K562 (cell line): Measurements from ENCODE around the gene NBEAL2. TPM values are rescaled to one million over a fixed set of nuclear protein-coding genes. Genes with fewer than 3 reads are reported as not detected.

Experiments
- ATAC-seq: fragments of 200-7000 bp; cut with Tn5 transposase; 3 replicates; pipeline ENCODE4 v1.9.1; 2020; ENCODE audit warnings: moderate library complexity
- BruUV-seq: library from RNA; stranded (reverse); fragments of 400-500 nt; replicated peaks from 2 replicates; lab custom pipeline; 2021; lab: Mats Ljungman, UMichigan
- CTCF ChIA-PET: fragments of 300-600 bp; formaldehyde crosslinking; extraction: SDS; loops from one replicate; lab custom pipeline; 2021; ENCODE audit warnings: low intra/inter-chr PET ratio; lab: Yijun Ruan, JAX
- POLR2A ChIA-PET: fragments of 300-600, 350-650 bp; sonication (Branson Sonifier 250); formaldehyde crosslinking; extraction: SDS; loops from one replicate; lab custom pipeline; 2021; ENCODE audit warnings: antibody characterized with exemption, inconsistent platforms; lab: Yijun Ruan, JAX
- DNase-seq, 4 experiments: peaks; one replicate each; pipeline versions ENCODE4 v3.0.0 to v3.0.0-alpha.2; 2011 to 2018; ENCODE audit warnings: low spot score in 3 of 4, mixed read lengths in 3 of 4; ENCODE audit errors: extremely low read depth in 1 of 4
- FAIRE-seq: peaks from 2 replicates; lab custom pipeline; 2011; peaks lifted over from hg19 to GRCh38; lab: Jason Lieb, UNC
- H2AFZ ChIP-seq: 2 replicates; pipeline ENCODE4 v1.6.0; 2011; ENCODE audit warnings: low read depth, low read length, control low read depth, inconsistent platforms
- H3K27ac ChIP-seq: fragments of 200-600 bp; 3 replicates; pipeline ENCODE4 v1.8.0; 2011; ENCODE audit warnings: low read depth, mild to moderate bottlenecking, control low read depth, inconsistent platforms, low read length, moderate library complexity, mixed read lengths; ENCODE audit errors: extremely low read depth
- H3K27me3 ChIP-seq, 2 experiments: fragments of 300-600 bp in 1 of 2; 2 replicates in 1 of 2; 3 replicates in 1 of 2; pipeline versions ENCODE4 v1.6.0 to v1.8.0; 2011; ENCODE audit warnings: inconsistent platforms in 2 of 2, low read length in 2 of 2, mild to moderate bottlenecking in 1 of 2, mixed read lengths in 1 of 2, moderate library complexity in 1 of 2; ENCODE audit not compliant: control insufficient read depth in 2 of 2, insufficient read depth in 2 of 2
- H3K36me3 ChIP-seq: fragments of 300-600 bp; 3 replicates; pipeline ENCODE4 v1.8.0; 2011; ENCODE audit warnings: mild to moderate bottlenecking, low read length, inconsistent platforms; ENCODE audit not compliant: control insufficient read depth, insufficient read depth
- H3K4me1 ChIP-seq, 2 experiments: fragments of 200-600 bp in 1 of 2; replicated peaks in 1 of 2; 2 replicates in 1 of 2; 3 replicates in 1 of 2; pipeline versions ENCODE4 v1.5.1 to v1.8.0; 2011; ENCODE audit warnings: inconsistent platforms in 2 of 2, low read length in 2 of 2, mild to moderate bottlenecking in 1 of 2, mixed read lengths in 1 of 2, moderate library complexity in 1 of 2; ENCODE audit not compliant: control insufficient read depth in 2 of 2, insufficient read depth in 2 of 2
- H3K4me2 ChIP-seq: 2 replicates; pipeline ENCODE4 v1.6.1; 2011; ENCODE audit warnings: low read length, control low read depth, inconsistent platforms, mixed read lengths; ENCODE audit not compliant: insufficient read depth
- H3K4me3 ChIP-seq: fragments of 200-600 bp; sonication (generic), shearing (Covaris generic); 2 replicates; pipeline ENCODE4 v1.5.1; 2016; ENCODE audit warnings: control low read depth, inconsistent platforms
- H3K79me2 ChIP-seq: fragments of 200-600 bp; 3 replicates; pipeline ENCODE4 v1.8.0; 2011; ENCODE audit warnings: low read length, inconsistent platforms; ENCODE audit not compliant: control insufficient read depth, insufficient read depth
- H3K9ac ChIP-seq, 2 experiments: 2 replicates each; pipeline versions ENCODE4 v1.6.0 to v1.6.1; 2011; ENCODE audit warnings: low read depth in 2 of 2, low read length in 2 of 2, control low read depth in 1 of 2, inconsistent platforms in 1 of 2, mild to moderate bottlenecking in 1 of 2, mixed read lengths in 1 of 2; ENCODE audit not compliant: insufficient read depth in 1 of 2
- H3K9me1 ChIP-seq: one replicate; pipeline ENCODE4 v1.6.0; 2011; ENCODE audit warnings: inconsistent platforms, mild to moderate bottlenecking, low read length, moderate library complexity; ENCODE audit not compliant: control insufficient read depth, insufficient read depth
- H3K9me3 ChIP-seq: replicated peaks from 2 replicates; pipeline ENCODE4 v1.5.1; 2011; ENCODE audit warnings: low read depth, low read length, inconsistent platforms; ENCODE audit not compliant: control insufficient read depth, insufficient read depth
- H4K20me1 ChIP-seq: replicated peaks from 2 replicates; pipeline ENCODE4 v1.6.1; 2011; ENCODE audit warnings: low read length, inconsistent platforms, mixed read lengths; ENCODE audit not compliant: control insufficient read depth, insufficient read depth
- EGR1 ChIP-seq: fragments of 450-650 bp; conservative IDR thresholded peaks from 2 replicates; pipeline ENCODE4 v1.6.1; 2017; ENCODE audit warnings: mild to moderate bottlenecking
- FOSL1 ChIP-seq: fragments of 200-800 bp; sonication (Bioruptor generic); conservative IDR thresholded peaks from 2 replicates; pipeline ENCODE4 v1.6.1; 2016; ENCODE audit warnings: missing genetic modification characterization, missing compliant biosample characterization
- GATAD2B ChIP-seq: fragments of 450-650 bp; IDR thresholded peaks from 2 replicates; pipeline ENCODE4 v1.6.1; 2017; ENCODE audit warnings: mild to moderate bottlenecking, borderline replicate concordance
- NR2C1 ChIP-seq, 2 experiments: fragments of 450-650 bp; IDR thresholded peaks; 2 replicates each; pipeline ENCODE4 v1.6.1; 2017; ENCODE audit warnings: mild to moderate bottlenecking in 2 of 2, antibody characterized with exemption in 1 of 2, inconsistent platforms in 1 of 2, missing compliant biosample characterization in 1 of 2, missing genetic modification characterization in 1 of 2
- POLR2A ChIP-seq: fragments of 450-650 bp; conservative IDR thresholded peaks from 2 replicates; pipeline ENCODE4 v1.6.1; 2016
- POLR2G ChIP-seq: fragments of 200-400 bp; formaldehyde crosslinking; IDR thresholded peaks from 2 replicates; pipeline ENCODE4 v1.6.1; 2017; ENCODE audit warnings: low read depth, mild to moderate bottlenecking, antibody characterized with exemption, low read length, moderate library complexity
- PRMT5 ChIP-seq: sonication (generic); formaldehyde crosslinking; IDR thresholded peaks from 2 replicates; pipeline ENCODE4 v1.5.0; 2020; ENCODE audit warnings: missing genetic modification reagents
- RCOR1 ChIP-seq, 2 experiments: IDR thresholded peaks; 2 replicates each; pipeline ENCODE4 v1.6.1; 2012; ENCODE audit warnings: low read depth in 2 of 2, low read length in 2 of 2, borderline replicate concordance in 1 of 2, improper control_type of control experiment in 1 of 2
- SIN3B ChIP-seq: fragments of 450-650 bp; IDR thresholded peaks from 2 replicates; pipeline ENCODE4 v1.6.1; 2017; ENCODE audit warnings: low read depth, mild to moderate bottlenecking, moderate library complexity
- SNAPC5 ChIP-seq: fragments of 250-450 bp; sonication (Bioruptor Pico); IDR thresholded peaks from 2 replicates; pipeline ENCODE4 v1.8.0; 2021; ENCODE audit warnings: moderate library complexity, mild to moderate bottlenecking, inconsistent platforms
- ZBTB26 ChIP-seq: fragments of 450-650 bp; formaldehyde crosslinking; IDR thresholded peaks from 2 replicates; pipeline ENCODE4 v1.4.0; 2022; ENCODE audit warnings: missing genetic modification characterization
- ZNF311 ChIP-seq: fragments of 250-450 bp; sonication (Bioruptor Pico); IDR thresholded peaks from 2 replicates; pipeline ENCODE4 v1.4.0; 2020; ENCODE audit warnings: mild to moderate bottlenecking, moderate library complexity
- ZNF408 ChIP-seq: fragments of 250-450 bp; sonication (Bioruptor Pico); IDR thresholded peaks from 2 replicates; pipeline ENCODE4 v1.4.0; 2020; ENCODE audit warnings: low read depth, mild to moderate bottlenecking, moderate library complexity
- WGBS: fragments of 100-300 bp; shearing (Covaris generic); methylation state at CpG from one replicate; pipeline ENCODE4 v1.1.6; 2016; ENCODE audit warnings: low coverage, mixed read lengths; ENCODE audit not compliant: insufficient coverage; ENCODE audit errors: missing lambda C conversion rate; 5-methylcytosine and 5-hydroxymethylcytosine counted together
- in situ Hi-C: fragments of 300-500 bp; cut with MboI; formaldehyde crosslinking; loops from 4 replicates; pipeline ENCODE4 v1.15.0; 2018; ENCODE audit warnings: inconsistent platforms, mixed read lengths
- intact Hi-C: fragments of 100-400 bp; cut with micrococcal nuclease; formaldehyde crosslinking; loops from 2 replicates; pipeline ENCODE4 v1.14.2; 2022
- polyA plus RNA-seq, 8 experiments: library from polyadenylated mRNA; depleted of rRNA in 4 of 8; stranded (reverse) in 5 of 8; unstranded in 3 of 8; fragments of >200 nt; fragmentation: Nextera tagmentation in 2 of 8; fragmentation: Illumina TruSeq in 1 of 8; extraction: Ambion mirVana in 2 of 8; extraction: Trizol in 1 of 8; gene quantifications; 2 replicates each; pipeline versions ENCODE4 v1.2.1 to v1.2.3, GENCODE V29; 2011 to 2014; ENCODE audit warnings: inconsistent platforms in 1 of 8, missing spikeins in 1 of 8
- total RNA-seq, 7 experiments: library from RNA; depleted of rRNA in 6 of 7; stranded (reverse); fragments of >200 nt in 6 of 7; fragmentation: Illumina TruSeq in 2 of 7; extraction: Trizol in 2 of 7; gene quantifications; 2 replicates each; pipeline versions ENCODE4 v1.2.1 to v1.2.3, GENCODE V29; 2011 to 2021; ENCODE audit warnings: low replicate concordance in 1 of 7

NBEAL2 gene
- total and polyA plus RNA-seq, 9 of the 15 experiments (the other 6 are each of a cell fraction or from before 2014, with no cell fraction given) = 0.06 to 114 (median 29.6) TPM

DNA sequence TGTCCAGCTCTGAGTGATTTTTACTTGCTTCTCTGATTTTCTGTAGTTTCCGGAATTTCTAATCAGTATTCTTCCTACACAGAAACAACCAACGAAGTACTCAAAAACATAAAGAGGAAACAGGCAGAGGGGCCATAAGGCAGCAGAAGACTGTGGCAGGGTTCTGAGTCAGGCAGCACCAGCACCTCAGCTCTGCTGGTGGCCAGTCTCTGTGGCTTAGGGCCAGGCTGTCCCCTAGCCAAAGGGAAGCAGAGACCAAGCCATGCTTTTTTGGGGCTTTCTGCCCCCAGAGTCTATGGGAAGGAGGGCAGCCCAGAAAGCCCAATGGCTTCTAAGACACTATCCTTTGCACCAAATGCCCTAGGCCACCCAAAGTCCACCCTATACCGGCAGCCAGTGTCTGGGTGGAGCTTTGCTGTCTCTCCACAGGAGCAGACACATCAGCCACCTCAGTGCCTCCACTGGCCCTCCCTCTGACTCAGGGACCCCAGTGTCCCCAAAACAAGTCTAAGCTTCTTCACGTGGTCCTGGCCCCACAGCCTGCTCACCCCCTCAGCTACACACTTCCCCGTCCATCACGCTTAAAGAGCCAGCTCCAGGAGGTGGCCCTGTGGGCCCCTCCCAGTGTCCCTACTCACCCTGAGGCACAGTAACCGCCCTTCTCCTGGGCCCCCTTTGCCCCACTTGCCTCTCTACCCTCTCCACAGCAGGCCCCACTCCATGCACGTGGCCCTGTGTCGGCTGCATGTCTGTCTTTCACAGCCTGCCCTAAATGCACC lies 49.1 kb upstream of the NBEAL2 start:
- Histone ChIP-seq H3K9ac (peak overlapping the region in 1 of 2 experiments; percentile 36; a peak in 2 of 4 replicates), H3K4me1 (peaks cover 22 to 30% of the 10 kb centered on the region in 2 experiments), H2AFZ (no peak overlapping the region), H3K4me3 (no peak overlapping the region), H4K20me1 (peaks cover 22% of the 10 kb centered on the region), H3K9me3 (no peaks in the 10 kb centered on the region), H3K27ac (no peak overlapping the region), H3K27me3 (no peaks in the 10 kb centered on the region), H3K36me3 (peaks cover 76% of the 10 kb centered on the region), H3K79me2 (peaks cover 81% of the 10 kb centered on the region), H3K9me1 (peaks cover 8% of the 10 kb centered on the region), H3K4me2 (no peak overlapping the region)
- BruUV-seq = no TSS peak
- CTCF ChIA-PET = no interaction called here
- intact Hi-C loops (loop anchor here (2.0 to 5.0 kb wide), 2 partner anchors 47 to 68 kb away; partner anchors contain the start of genes CCDC12 and NBEAL2), in situ Hi-C loops (no loop called here)
- WGBS = 86% methylated on average over 9 of the region's 9 CpGs
- ATAC-seq (no peak), FAIRE-seq (no peak), DNase-seq (no peak)
- POLR2A ChIA-PET = interaction anchor here (0.6 to 2.1 kb wide), 9 partner anchors 8 to 587 kb away, joined by 3 to 12 read pairs (median 4); partner anchors contain the start of gene NBEAL2
- TF ChIP-seq POLR2G (peak; percentile 50; the same call in 1 of the 2 replicates), POLR2A (0 out of 2 replicates have a peak, but pooled peaks have one; percentile 25), ZNF408 (no peak)

- no TSS peak for BruUV-seq
- Histone ChIP-seq H3K79me2 (peaks cover 87% of the 10 kb centered on the region), H3K36me3 (peaks cover 76% of the 10 kb centered on the region), H2AFZ (no peak overlapping the region), H3K4me3 (no peak overlapping the region), H3K9ac (no peak overlapping the region; a peak in 1 of 4 replicates), H3K27ac (no peak overlapping the region), H3K9me1 (peaks cover 10% of the 10 kb centered on the region), H4K20me1 (peaks cover 27% of the 10 kb centered on the region), H3K4me2 (no peak overlapping the region), H3K4me1 (peaks cover 28 to 35% of the 10 kb centered on the region in 2 experiments), H3K9me3 (no peaks in the 10 kb centered on the region), H3K27me3 (no peaks in the 10 kb centered on the region)
- CTCF ChIA-PET = no interaction called here
- in situ Hi-C loops (no loop called here), intact Hi-C loops (loop anchor here (2.0 to 5.0 kb wide), 2 partner anchors 46 to 68 kb away; partner anchors contain the start of genes CCDC12 and NBEAL2)
- no peak for ATAC-seq
- WGBS = 97% methylated on average over 3 of the region's 3 CpGs
- FAIRE-seq = no peak
- DNase-seq = no peak
- POLR2A ChIA-PET = interaction anchor here (0.6 to 3.0 kb wide), 6 partner anchors 11 to 586 kb away, joined by 3 to 12 read pairs (median 4); partner anchors contain the start of gene NBEAL2
- TF ChIP-seq RCOR1 (IDR thresholded peaks at IDR 0.05; ENCODE audit: borderline replicate concordance in 1 of 2, low read depth in 2 of 2, low read length in 2 of 2) = no peak
- TF ChIP-seq EGR1 = no peak
- no peak for TF ChIP-seq FOSL1 (tag)
- no peak for TF ChIP-seq ZBTB26 (CRISPR knock-in tag)
- TF ChIP-seq SIN3B = no peak
- TF ChIP-seq SNAPC5 (CRISPR knock-in tag) = no peak
- no peak for TF ChIP-seq NR2C1 (IDR thresholded peaks at IDR 0.05)
- TF ChIP-seq NR2C1 (tag; IDR thresholded peaks at IDR 0.05) = no peak
- TF ChIP-seq PRMT5 (CRISPR knock-in tag) = no peak
- TF ChIP-seq ZNF311 (CRISPR knock-in tag) = no peak
- no peak for TF ChIP-seq GATAD2B
Observed at GRCh38 chr3:46930945-46931403, 48.5 kb upstream of the NBEAL2 start.
